Measurements from ENCODE around the gene ERGIC1.

The ERGIC1 gene

GRCh38 chr5:172999372-172999973 is 165.4 kb downstream of the ERGIC1 start:
- no peak for DNase-seq

- no peak for DNase-seq
Measured at GRCh38 chr5:172999974-173000373, 165.9 kb downstream of the ERGIC1 start.

- no peak for DNase-seq
Measured at GRCh38 chr5:173001229-173001841, 167.3 kb downstream of the ERGIC1 start.

Measured in SHP77 treated with DMSO at 0.1 percent for 48 hours (cell line).